ENCODE measurements around the gene MGA.

GRCh38 chr15:41693757-41694156 lies 33.6 kb downstream of the MGA start:
- TF ChIP-seq EP300 (IDR thresholded peaks at IDR 0.05) = no peak
- TF ChIP-seq, protein P1, sequence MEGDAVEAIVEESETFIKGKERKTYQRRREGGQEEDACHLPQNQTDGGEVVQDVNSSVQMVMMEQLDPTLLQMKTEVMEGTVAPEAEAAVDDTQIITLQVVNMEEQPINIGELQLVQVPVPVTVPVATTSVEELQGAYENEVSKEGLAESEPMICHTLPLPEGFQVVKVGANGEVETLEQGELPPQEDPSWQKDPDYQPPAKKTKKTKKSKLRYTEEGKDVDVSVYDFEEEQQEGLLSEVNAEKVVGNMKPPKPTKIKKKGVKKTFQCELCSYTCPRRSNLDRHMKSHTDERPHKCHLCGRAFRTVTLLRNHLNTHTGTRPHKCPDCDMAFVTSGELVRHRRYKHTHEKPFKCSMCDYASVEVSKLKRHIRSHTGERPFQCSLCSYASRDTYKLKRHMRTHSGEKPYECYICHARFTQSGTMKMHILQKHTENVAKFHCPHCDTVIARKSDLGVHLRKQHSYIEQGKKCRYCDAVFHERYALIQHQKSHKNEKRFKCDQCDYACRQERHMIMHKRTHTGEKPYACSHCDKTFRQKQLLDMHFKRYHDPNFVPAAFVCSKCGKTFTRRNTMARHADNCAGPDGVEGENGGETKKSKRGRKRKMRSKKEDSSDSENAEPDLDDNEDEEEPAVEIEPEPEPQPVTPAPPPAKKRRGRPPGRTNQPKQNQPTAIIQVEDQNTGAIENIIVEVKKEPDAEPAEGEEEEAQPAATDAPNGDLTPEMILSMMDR (IDR thresholded peaks at IDR 0.05) = no peak

Measured in tibial nerve (tissue), 4 donors.